CD4-positive, alpha-beta T cell treated with Interleukin-17A for 1 hour (primary cell): ENCODE data around the gene PEX7.
"Not testable (repeated sequence)": the region's sequence is repeated elsewhere in the genome, so short reads cannot be mapped to it uniquely, and the experiment has no call there.

Source experiments
- DNase-seq: peaks from one replicate; pipeline ENCODE4 v3.0.0-alpha.2; 2020

The PEX7 gene

DNA sequence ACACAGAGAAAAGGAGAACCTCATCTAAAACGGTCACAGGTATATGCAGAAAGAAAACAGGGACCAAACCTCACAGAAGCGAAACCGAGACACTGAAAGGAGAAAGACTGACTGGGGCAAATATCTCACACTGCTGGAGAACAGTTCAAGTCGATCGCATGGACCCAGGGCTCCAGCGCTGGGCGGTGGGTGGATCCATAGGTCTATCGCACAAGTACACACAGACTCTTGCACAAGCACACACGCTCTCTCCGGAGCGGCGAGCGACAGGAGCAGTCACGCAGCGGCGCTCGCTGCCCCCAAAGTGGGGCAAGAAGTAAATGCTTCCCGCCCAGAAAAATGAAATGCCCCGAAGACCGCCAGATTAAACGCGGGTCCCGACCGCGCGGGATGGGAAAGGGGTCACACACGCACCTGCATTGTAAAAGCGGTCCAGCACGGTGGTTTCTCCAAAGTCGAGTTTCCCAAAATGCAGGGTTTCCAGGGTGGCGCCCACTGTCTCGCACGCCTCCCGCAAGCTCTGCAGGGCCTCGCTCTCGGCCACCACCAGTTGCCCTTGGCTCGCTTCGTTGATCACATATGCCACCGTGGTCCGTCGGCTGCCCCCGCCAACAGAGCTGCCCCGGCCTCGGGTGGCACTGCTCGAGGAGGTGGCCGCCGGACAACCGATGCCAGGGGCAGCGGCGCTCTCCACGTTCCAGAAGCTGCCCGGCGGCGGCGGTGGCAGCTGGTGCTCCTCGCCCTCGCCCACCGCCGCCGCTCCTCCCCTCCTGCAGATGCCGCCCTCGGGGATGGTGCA, 30.9 kb upstream of the PEX7 start:
- DNase-seq = peak; percentile 56

DNA sequence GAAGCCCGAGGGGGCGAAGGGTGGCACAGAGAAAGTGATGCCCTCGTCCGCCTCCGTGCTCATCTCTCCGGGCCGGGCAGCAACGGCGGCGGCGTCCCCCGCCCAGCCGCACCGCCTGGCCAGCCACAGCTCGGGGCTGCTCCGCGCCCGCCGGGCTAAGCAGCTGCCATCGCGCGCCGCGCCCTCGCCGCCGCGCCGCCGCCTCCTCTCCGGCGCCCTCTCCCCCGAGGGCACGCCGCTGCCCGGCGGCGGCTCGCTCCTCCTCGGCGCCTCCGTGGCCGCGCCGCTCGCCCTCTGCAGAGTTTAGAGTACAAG, 30.3 kb upstream of the PEX7 start:
- no peak for DNase-seq

DNA sequence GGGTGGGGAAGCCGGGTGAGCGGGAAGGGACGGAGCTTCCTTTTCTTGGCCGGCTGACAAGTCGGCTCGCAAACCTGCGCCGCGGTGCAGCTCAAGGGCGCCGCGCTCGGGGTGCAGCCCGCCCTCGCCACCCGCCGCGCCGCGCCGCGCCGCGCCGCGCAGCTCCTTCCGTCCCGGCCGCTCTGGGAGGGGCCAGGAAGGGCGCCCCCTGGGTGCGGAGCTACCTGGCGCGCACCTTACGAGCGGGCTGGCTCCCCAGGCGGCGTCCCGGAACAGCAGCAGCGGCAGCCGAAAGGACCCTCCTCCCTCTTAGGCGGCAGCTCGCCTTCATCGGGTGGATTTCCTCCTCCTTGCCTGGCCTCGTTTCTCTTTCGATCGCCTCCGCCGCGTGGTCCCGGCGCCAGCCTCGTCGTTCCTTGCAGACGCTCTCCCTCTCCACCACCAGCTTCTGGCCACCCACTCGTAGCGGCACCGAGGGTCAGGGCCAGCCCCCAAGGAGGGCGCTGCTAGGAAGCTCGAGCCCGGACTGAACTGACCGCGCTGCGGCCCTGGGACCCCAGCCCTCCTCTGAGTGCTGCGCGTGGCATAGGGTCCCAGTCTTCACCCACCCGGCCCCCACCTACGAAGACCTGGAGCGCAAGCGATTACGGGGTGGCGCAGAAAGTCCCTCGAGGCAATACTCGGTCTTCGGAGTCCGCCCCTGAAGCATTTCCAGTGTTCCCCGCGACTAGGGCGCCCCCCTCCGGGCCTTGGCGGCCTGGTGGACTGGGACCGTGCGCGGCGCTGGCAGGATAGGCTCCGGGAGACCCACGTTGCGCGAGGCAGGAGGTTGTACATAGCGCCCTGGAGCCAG, 29.8 kb upstream of the PEX7 start, which contains the start of gene MAP3K5:
Gene MAP3K5 (minus strand): TSS at position 68 of the 853 bp plus-strand sequence. CDS start 320 bp downstream, outside the sequence.
- peak; percentile 95 for DNase-seq

DNA sequence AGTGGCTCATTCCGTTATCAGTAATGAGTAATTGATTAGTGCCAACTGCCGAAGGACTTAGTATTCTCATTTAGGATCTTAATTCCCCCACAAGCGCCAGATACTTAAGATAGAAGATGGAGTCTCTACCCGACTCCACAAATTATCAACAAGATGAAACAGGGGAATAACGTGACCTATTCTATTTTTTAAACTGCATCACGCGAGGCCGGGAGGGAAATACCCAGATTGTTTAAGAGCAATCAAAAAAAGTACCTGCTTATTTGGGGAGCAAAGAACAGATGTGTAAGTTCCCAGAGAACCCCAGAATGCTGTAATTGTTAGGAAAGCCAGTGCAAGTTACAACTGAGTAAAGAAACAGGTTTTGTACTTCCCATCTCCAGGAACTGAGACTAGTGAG, 29.0 kb upstream of the PEX7 start:
- DNase-seq = peak; percentile 52

DNA sequence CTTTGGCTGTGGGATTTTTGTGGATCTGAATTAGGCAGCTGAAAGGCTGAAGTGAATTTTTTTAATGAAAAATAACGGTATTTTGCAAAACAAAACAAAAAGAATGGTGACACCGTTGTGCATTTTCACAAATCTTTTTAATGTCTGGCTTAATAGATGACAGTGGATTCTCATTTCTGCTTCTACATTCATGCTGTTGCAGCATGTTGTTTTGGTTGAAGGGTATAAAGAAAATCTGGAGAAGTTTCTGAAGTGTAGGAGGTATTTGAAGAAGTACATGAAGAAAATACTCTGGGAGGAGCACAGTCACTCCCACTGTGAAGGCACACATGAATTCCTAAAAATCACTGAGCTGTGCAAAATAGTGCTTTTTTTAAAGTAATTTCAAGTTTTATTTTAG, 27.0 kb upstream of the PEX7 start:
- DNase-seq = no peak

DNA sequence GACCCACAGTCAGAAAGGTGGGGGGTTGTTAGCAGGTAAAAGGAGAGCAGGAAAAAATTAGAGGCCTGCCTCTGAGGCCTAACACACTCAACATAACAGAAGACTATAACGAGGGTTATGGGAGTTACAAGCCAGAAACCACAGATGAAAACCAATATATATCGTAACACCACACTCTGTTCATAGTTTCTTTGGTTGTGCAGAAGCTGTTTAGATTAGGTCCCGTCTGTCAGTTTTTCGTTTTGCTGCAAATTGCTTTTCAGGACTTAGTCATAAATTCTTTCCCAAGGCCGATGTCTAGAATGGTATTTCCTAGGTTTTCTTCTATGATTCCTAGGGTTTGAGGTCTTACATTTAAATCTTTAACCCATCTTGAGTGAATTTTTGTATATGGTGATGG, 26.4 kb upstream of the PEX7 start:
- DNase-seq = no peak

DNA sequence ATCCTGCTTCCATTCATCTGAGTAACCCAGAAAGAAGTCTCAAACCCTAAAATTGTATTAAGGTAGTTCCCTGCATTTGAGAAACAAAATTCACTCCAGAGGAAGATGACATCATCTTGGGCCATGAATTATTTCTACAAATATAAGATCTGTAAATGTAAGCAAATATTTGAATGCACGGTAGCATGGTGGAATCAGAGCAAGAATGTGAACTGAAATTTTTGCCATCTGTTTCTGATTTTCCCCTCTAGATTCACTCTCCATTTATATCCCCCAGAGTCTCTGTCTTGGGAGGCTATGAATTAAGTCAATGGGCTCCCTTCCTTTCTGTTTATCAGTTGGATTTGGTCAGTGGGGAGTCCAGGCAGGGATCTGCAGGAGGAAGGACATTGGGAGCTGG, 24.3 kb upstream of the PEX7 start:
- DNase-seq = no peak

DNA sequence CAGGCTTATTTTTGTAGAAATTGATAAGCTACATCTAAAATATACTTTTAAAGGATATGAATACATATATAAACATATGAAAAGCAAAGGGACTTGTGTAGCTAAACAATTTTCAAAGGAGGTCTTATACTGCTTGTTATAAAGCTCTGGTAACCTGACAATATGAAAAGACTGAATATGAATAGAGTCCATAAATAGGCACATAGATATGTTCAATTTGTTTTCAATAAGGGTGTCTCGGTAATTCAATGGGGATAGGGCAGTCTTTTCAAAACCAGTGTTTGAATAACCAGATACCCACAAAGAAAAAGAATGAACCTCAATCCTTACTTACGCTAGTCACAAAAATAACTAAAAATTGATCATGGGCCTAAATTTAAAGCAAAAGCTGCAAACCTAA, 20.8 kb upstream of the PEX7 start:
- DNase-seq = no peak

DNA sequence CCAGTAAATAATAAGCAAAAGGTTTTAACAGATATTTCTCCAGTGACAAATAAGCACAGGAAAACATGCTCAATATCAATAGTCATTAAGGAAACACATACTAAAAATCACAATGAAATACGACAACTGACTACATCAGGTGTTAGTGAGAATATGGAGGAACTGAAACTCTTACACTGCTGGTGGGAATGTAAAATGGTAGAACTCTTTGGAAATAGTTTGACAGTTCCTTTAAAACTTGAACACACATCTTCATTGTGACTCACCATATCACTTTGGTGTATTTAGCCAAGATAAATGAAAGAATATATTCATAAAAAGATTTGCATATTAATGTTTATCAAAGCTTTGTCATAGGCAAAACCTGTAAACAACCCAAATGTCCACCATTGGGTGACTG, 18.8 kb upstream of the PEX7 start:
- no peak for DNase-seq

DNA sequence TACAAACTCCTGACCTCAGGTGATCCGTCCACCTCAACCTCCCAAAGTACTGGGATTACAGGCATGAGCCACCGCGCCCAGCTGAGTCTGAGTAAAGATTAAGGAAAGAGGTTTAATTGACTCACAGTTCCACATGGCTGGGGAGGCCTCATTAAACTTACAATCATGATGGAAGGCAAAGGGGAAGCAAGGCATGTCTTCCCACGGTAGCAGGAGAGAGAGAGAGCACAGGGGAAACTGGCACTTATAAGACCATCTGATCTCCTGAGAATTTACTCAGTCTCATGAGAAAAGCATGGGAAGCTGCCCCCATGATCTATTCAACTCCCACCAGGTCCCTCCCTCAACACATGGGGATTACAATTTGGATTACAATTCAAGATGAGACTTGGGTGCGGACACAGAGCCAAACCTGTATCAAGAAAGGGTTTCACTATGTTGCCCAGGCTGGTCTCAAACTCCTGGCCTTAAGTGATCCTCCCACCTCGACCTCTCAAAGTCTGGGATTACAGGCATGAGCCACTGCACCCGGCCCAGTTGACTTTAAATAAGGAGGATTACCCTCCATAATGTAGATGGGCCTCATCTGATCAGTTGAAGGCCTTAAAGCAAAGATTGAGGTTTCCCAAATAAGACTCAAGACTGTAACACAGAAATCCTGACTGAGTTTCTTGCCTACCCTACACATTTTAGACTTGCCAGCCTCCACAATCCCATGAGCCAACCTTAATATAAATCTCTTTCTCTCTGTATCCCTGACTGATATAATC, 13.1 kb upstream of the PEX7 start:
- DNase-seq = no peak

DNA sequence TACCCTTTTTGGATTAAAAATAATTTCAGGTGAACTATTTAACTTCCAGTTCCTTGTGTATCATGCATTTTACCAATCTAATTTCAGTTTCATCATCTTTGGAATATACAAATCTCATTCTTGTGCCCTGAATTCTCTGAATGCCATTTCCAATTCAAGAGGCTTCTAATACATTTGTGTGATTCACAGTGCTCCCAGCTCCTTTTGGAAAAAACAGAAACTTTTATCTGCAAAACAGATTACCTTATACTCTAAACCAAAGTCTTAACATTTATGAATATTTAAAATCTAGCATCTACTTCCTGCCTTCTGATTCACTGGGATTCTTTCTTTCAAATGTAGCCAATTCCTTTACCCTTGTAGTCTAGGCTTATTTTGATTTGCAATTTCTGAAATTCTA, 11.1 kb upstream of the PEX7 start:
- DNase-seq = no peak

DNA sequence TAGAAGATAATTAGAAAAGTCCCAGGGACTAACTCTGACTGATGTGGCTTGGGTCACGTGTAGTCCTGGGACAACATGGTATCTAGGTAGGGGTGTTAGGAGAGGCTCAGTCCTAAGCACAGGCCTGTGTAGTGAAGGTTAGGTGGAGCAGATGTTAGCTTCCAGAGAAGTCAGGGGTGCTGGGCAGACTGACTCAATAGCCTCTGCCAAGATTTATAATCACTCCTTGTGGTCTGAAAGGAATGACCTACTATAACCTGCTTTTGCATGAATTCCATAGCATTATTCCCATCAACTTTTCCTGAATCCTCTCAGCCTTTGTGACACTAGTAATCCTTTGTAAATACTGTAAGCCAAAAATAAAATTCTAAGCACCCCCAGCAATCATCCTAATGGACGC, 10.2 kb upstream of the PEX7 start:
- DNase-seq = no peak

DNA sequence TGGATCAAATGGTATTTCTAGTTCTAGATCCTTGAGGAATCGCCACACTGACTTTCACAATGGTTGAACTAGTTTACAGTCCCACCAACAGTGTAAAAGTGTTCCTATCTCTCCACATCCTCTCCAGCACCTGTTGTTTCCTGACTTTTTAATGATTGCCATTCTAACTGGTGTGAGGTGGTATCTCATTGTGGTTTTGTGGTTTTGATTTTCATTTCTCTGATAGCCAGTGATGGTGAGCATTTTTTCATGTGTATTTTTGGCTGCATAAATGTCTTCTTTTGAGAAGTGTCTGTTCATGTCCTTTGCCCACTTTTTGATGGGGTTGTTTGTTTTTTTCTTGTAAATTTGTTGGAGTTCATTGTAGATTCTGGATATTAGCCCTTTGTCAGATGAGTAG, 6.8 kb upstream of the PEX7 start:
- DNase-seq = not testable (repeated sequence)

DNA sequence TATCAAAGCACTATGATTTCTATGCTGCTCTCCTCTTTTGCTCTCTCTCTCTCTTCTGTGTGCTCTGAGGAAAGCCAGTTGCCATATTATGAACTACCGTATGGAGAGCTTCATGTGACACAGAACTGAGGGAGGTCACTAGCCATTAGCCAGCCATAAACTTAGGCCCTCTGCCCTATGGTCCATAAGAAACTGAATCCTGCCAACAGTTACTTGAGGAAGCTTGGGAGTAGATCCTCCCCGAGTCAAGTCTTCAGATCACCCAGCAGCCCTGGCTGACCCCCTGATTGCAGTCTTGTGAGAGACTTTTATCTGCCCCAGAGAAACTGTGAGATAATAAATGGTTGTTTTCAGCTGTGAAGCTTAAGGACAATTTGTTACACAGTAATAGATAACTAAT, 5.7 kb upstream of the PEX7 start:
- DNase-seq = no peak

DNA sequence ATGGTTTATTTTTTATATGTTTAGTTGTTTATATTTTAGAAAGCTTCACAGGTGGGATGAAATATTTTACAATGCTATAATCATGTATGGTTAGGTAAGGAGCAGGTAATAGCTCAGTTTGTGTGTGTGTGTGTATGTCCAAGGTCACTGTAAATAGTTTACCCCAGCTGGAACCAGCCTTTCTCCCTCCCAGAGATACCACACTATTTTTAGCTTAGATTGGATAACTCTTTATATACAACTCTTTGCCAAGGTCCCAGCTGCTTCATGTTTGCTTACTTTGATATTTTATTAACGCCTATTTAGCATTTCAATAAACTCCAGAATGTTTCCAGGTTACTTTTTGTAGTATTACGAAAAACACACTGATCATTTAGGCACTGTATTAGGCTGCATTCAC, 1.8 kb upstream of the PEX7 start:
- no peak for DNase-seq

DNA sequence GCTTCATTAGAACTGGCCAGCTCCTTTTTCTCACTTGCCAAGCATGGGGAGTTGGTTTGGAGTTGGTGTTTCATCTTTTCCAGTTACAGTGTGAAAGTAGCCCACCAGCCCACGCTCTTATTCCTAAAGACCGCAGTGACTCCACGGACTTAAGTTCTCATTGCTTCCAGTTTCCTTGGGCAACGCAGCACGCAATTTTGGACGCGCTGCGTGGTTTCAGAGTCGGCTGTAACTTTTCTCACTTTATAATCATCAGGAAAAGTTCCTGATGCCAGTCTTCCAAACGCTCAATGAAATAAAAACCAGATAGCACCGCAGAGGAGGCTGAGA, 381 bp upstream of the PEX7 start:
- no peak for DNase-seq

DNA sequence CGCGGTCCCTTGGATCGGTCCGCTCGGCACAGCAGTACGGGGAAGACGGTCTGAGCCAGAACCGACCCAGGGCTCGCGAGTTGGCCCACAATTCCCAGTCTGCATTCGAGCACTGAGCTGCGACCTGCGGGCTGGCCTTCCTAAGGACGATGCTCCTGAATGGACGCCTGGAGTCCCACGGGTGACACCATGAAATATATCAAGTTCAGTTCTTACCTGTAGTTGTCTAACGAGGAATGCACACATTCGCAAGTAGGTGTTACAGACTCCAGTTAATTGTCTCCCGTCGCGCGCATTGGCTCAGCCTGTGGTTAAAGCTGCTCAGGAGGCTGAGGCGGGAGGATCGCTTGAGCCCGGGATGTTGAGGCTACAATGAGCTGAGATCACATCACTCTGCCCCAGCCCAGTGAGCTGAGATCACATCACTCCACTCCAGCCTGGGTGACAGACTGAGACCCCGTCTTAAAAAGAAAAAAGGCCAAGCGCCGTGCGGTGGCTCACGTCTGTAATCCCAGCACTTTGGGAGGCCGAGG, 802 bp downstream of the PEX7 start:
- no peak for DNase-seq

DNA sequence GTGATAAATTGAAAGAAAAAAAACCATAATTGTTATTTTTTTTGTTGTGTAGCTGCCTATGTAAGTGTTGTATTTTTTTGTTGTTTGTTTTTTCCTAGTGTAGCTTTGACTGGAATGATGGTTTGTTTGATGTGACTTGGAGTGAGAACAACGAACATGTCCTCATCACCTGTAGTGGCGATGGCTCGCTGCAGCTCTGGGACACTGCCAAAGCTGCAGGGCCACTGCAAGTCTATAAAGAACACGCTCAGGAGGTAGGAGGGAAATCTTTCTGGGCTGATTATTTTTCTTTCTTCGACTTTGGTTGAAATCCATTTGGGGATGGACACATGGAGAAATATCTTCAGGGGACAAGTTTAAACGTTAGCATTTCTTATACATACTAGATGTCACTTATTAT, 3.8 kb downstream of the PEX7 start:
- DNase-seq = no peak

DNA sequence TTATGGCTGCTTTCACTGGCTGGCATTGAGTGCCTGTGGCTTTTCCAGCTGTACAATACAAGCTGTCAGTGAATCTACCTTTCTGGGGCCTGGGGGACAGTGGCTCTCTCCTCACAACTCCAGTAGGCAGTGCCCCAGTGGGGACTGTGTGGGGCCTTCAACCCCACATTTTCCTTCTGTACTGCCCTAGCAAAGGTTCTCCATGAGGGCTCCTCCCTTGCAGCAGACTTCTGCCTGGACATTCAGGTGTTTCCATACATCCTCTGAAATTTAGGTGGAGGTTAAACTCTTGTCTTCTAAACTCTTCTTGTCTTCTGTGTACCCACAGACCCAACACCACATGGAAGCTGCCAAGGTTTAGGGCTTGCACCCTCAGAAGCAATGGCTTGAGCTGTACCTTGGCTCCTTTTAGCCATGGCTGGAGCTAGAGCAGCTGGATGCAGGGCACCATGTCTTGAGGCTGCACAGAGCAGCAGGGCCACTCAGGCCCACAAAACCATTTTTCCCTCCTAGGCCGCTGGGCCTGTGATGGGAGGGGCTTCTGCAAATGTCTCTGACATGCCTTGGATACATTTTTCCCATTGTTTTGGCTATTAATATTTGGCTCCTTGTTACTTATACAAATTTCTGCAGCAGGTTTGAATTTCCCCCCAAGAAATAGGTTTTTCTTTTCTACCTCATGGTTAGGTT, 9.6 kb downstream of the PEX7 start:
- no peak for DNase-seq

DNA sequence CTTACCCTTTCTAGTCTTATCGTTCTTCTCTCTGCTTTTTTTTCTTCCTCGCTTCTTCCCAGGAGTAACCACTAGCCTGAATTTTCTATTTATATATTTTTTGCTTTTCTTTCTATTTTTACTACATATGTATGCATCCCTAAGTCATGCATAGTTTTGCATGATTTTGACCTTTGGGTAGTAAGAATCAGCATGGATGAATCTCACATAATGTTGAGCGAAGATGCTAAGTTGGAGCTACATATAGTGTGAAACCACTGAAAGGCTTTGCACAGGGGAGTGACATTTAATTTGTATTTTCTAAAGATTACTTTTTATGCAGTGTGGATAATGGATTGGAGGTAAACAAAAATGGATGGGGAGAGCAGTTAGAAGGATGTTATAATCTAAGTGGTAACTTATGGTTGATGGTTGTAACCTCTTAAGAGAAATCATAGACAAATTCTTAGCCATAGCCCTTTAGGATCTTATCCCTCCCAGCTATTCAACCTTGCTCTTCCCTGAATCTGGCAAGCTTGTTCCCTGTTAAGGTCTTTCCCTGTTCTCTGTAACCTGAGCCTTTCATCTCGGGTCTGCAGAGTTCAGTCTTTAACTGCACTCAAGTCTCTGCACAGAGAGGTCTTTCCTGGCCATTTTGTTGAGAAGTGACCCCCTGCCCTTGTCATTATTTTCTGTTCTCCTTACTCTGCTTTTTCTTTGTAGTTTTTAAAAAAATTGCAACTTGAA, 18.0 kb downstream of the PEX7 start:
- no peak for DNase-seq

DNA sequence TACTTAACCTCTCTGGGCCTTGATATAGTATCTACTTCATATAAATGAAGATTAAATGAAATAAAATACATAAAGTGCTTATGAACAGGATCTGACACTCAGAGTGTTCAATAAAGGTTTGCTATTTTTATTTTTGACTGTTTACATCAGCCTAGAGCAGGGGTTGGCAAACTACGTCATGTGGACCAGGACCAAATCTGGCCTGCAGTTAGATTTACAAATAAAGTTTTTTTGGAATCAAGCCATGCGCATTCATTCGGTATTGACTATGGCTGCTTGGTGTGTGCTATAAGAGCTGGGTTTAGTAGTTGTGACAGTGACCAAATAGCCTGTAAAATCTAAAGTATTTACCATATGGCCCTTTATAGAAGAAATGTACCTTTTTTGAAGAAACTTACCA, 20.8 kb downstream of the PEX7 start:
- DNase-seq = no peak

DNA sequence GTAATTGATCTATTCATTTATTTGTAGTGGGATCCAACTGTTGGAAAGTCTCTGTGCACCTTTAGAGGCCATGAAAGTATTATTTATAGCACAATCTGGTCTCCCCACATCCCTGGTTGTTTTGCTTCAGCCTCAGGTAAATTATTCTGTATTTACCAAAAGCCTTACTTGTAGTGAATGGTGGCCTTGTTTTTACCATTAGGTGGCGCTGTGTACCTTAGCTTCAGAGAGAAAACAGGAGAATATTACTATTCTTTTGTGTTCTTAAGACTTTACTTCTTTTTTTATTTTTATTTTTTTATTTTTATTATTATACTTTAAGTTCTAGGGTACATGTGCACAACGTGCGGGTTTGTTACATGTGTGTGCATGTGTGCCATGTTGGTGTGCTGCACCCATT, 23.7 kb downstream of the PEX7 start:
- DNase-seq = peak; percentile 51
